HFF-Myc (cell line): Measurements from ENCODE around the gene TRIM29.
A peak's percentile ranks its signal among the peaks of the same experiment; 100 is the strongest.
"Not testable (repeated sequence)": the region's sequence is repeated elsewhere in the genome, so short reads cannot be mapped to it uniquely, and the experiment has no call there.

Experiments
- DNase-seq: peaks from one replicate; pipeline ENCODE4 v3.0.0-alpha.2; 2011; ENCODE audit warnings: low read depth; ENCODE audit errors: extremely low read depth
- H3K4me3 ChIP-seq: replicated peaks from 2 replicates; pipeline ENCODE4 v1.5.1; 2011; ENCODE audit warnings: low read depth, mild to moderate bottlenecking, control low read depth, low read length
- TF ChIP-seq, protein P1 (sequence below): IDR thresholded peaks from 2 replicates; pipeline ENCODE4 v1.5.1; 2012; ENCODE audit warnings: mild to moderate bottlenecking, low read depth, low read length, control low read depth; ENCODE audit errors: missing control alignments

Gene TRIM29

DNA sequence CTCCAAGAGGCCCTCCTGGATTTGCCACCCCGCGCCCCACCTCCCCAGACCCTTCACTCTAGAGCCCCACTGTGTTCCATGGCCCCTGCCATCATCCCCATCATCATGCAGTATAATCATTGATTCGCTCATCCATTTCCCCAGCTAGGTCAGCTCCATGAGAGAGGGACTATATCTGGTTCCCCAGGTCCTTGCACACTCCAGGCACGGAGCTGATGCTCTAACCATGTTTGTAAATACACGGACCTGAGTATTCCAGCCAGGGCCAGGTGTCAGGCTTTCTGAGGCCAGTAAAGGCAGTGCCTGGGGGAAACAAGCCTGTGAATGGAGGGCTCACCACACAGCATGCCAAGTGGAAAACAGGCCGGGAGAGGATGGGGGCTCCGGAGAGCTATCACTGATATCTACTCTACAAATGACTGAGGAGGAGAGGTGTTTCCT is 45.8 kb upstream of the TRIM29 start:
- TF ChIP-seq, protein P1, sequence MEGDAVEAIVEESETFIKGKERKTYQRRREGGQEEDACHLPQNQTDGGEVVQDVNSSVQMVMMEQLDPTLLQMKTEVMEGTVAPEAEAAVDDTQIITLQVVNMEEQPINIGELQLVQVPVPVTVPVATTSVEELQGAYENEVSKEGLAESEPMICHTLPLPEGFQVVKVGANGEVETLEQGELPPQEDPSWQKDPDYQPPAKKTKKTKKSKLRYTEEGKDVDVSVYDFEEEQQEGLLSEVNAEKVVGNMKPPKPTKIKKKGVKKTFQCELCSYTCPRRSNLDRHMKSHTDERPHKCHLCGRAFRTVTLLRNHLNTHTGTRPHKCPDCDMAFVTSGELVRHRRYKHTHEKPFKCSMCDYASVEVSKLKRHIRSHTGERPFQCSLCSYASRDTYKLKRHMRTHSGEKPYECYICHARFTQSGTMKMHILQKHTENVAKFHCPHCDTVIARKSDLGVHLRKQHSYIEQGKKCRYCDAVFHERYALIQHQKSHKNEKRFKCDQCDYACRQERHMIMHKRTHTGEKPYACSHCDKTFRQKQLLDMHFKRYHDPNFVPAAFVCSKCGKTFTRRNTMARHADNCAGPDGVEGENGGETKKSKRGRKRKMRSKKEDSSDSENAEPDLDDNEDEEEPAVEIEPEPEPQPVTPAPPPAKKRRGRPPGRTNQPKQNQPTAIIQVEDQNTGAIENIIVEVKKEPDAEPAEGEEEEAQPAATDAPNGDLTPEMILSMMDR: no peak
- no peak for DNase-seq
- H3K4me3 ChIP-seq: no peak overlapping the region

DNA sequence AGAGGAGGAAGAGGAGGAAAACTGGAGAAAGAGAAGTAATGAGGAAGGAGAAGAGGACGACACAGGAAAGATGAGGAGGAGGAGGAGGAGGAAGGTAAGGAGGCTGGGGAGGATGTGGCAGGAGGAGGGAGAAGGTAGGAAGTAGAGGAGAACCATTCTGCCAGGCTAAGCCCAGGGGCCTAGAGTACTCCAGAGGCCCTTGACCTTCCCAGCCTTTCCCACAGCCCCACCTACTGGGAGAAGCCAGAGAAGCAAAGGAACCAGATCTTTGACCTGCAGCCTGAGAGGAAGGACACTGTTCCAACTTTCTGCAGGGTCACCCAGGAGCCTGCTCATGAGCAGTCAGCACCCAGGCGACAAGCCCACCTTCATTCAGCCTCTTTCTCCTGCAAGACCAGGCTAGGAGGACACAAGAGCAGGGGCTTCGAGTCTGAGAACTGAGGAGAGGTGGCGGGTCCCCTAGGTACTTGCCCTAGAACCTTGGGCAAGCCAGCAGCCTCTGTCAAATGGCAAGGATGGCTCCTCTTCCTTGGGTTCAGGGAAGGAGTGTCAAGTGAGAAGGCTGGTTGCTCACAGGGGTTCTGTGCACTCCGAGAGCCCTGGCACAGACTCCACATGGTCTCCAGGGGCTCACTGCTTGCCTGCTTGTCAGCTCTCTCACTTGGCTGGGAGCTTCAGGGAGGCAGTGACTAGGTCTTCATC is 45.0 kb upstream of the TRIM29 start:
- TF ChIP-seq, protein P1: peak; percentile 56
- no peak for DNase-seq
- no peak overlapping the region for H3K4me3 ChIP-seq

DNA sequence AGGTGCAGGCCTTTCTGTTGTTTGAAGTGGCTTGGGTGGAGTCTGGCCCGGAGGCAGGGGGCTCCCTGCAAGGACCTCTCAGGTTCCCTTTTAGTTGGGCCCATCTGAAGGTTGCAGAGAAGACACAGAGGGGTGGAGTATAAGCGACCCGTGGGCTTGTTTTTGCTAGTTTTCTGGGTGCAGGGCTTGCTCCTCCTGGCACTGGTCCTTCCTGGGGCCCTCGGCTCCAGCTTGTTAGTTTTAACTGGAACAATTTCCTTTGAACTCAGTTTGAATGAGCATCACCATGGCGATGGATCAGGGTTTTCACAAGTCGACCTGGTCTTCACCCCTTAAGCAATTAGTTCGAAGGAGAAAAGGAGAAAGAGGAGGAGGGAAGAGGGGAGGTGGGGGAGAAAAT is 44.5 kb upstream of the TRIM29 start:
- no peak overlapping the region for H3K4me3 ChIP-seq
- TF ChIP-seq, protein P1: no peak
- no peak for DNase-seq

DNA sequence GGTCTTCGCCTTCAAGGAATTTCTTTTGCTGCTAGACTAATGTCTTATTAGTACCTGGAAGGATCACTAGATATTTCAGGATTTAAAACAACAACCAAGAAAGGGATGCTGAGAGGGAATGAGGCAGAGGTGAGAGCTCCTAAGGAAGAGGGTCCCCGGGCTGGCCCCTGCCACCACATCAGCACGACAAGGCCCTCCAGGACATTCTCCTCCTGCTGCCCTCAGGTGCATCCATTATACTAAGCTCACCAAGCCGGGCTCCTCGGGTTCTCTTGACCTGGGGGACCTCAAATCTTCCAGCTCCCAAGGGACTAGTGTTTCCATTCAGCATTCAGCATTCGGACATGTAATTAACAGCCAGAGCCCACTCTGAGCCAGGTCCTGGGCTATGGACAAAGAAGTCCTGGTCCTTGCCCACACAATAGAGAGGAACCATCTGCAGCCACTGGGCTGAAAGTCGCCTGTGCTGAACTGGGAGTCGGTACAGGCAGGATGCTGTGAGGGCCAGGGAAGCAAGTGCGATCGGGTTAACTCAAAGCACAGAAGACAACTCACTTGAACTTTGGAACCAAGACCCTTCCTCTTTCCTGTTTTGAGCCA is 43.6 kb upstream of the TRIM29 start:
- DNase-seq: no peak
- TF ChIP-seq, protein P1: no peak
- no peak overlapping the region for H3K4me3 ChIP-seq

DNA sequence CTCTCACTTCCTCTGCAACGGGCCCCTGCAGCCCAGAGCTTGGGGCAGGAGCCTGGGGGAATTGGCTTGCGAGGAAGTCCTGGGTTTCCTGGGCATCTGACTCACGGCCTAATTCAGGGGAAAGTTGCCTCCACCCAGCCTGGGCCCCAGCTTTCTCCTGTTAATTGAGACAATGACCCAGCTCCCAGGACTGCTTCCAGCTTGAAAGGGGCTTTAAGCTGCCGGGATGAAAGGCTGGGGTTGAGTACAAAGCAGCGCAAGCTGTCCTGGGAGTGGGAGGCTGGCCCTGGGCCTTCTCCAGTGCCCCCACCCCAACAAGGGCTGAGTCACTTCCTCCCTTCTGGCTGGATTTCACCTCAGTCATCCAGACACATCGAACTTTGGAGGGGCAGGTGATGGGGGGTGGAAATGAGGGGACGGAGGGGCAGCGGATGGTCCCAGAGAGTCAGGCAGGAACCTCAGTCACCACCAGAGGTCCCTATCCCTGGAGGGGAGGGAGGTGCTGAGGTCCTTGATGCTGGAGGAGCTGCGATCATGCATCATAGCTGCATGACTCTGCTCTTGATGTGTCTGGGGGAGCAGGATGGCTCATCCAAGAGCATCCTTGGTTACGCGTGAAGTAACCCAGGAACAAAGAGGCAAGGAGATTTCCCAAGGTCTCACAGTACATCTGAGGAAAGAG is 42.8 kb upstream of the TRIM29 start:
- H3K4me3 ChIP-seq: no peak overlapping the region
- TF ChIP-seq, protein P1: peak; percentile 22
- DNase-seq: no peak

DNA sequence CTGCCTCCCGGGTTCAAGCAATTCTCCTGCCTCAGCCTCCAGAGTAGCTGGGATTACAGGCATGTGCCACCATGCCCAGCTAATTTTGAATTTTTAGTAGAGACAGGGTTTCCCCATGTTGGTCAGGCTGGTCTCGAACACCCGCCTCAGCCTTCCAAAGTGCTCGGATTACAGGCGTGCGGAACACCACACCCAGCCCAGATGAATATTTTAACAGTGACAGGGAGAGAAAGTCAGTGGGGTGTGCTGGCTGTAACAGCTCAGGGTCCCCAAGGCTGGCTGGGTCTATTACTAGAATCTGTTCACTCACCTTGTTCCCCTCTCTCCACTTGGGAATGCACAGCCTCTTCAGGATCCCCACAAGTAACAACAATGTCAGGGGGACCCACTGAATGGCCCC is 42.1 kb upstream of the TRIM29 start:
- H3K4me3 ChIP-seq, DNase-seq: not testable (repeated sequence)

DNA sequence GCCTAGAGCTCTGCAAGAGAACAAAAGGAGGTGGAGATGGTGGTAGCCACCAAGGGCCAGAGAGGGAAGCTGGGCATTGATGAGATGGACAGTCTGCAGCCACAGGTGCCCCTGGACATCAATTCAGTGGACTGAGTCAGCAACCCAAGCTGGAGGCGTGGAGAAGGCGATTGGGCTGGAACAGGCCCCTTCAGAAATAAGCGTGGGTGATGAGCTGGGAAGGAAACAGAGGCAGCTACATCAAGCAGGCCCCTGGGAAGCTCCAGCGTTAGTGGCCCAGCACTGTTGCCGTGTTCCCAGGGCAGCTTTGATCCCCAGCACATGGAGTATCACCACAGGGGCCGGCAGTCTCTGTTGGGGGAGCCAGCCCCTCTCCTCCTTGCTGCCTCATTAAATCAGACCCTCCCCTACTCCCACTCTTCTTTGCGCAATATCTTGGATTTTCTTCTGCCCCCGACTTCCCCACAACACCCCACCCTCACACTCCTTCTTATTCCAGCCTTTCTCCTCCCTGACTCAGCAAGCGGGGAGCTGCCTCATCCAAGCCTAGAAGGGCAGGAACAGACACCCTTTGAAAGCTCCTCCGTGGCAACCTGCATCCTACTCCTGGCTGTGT is 41.3 kb upstream of the TRIM29 start:
- TF ChIP-seq, protein P1: no peak
- H3K4me3 ChIP-seq: no peak overlapping the region
- no peak for DNase-seq
